NK-92 (cell line): ENCODE data around the gene CRIP2.

Source experiments
- DNase-seq: peaks from one replicate; lab custom pipeline; 2025; ENCODE audit not compliant: unreplicated experiment; lab: John Stamatoyannopoulos, UW

CRIP2 gene

DNA sequence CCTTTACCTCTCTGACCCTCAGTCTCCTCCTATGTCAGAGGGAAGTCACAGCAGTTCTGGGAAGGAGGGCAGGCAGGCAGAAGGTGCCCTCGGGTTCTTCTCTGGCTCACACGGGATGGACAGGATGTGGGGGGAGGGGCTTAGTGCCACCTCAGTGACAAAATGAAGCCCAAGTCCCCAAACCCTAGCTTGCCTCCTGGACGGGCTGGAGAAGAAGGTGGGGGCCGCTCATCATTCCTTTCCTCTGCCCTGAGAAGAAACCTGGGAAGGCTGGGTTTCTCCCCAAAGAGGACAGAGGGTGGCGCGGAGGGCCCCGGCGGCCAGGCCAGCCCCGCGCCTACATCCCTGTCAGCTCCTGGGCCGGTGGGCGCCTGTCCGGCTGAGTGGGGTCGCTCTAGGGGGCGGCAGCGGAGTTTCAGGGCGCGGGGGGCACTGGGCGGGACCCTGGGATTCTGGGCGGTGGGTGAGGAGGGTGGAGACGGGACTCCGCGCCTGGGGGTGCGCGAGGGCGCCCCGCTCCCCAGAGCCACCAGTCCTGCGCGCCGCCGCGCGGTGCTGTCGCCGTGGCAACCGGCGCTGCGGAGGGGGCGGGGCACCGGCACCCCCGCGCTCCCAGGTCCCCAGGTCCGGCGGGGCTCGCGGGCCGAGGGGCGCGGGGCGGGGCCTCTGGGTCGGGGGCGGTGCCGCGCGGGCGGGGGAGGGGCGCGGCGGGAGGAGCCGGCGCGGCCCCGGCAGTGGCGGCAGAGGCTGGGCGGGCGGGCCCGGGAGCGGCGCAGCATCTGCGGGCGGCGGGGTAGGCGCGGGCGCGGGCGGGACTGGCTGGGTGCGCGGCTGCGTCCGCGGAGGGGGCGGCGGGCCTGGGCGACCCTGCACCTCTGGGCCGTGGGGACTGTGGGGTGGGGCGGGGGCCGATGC, 51.5 kb downstream of the CRIP2 start, which contains the start of gene TMEM121:
Gene TMEM121, plus strand, starts transcription at position 723 of the 915 bp plus-strand sequence. CDS start 2,252 bp downstream, outside the sequence.
- DNase-seq = no peak

DNA sequence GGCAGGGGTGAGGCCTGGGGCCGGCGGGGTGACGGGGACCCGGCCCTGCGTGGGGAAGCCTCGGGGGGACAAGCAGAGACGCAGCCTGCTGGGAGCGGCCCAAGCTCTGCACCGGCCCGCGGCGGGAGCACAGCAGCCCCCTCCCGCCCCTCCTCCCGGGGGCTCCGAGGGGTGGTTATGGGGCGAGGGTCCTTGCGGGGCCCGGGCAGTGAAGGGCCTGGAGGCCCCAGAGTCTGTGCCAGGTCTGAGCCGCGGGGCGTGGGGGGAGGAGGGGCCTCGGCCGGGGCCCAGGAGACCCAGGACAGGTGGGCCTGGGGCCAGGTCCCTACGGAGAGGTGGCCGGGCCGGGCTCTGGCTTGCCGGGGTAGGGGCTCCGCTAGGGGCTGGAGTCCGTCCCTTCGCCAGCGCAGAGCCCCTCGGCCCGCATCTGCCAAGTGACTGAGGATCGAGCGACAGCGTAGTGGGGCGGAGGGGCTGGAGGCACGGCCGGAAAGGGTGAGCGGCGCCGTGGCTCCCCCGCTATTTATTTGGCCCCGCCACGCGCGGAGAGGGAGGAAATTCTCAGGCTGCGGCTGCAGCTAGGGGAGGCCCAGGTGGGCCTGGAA, 52.3 kb downstream of the CRIP2 start:
- no peak for DNase-seq

DNA sequence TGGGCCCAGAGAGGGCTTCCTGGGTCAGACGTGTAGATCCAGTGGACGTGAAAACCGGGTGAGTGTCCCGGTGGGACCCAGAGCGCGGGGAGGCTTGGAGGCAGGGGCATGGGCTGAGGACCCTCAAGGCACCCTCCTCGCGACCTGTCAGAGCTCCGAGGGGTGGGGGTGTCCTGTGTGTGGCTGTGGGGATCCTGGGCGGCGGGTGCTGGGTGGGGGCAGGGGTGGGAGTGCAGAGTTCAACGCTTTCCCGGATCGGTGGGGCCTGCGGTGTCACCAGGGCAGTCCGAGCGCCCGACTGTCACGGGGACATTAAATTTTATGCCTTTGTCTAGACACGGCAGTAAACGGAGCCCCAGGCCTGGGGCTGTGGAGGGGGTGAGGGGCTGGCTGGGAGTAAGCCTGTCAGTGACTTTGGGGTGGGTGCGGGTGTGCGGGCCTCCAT, 52.8 kb downstream of the CRIP2 start:
- no peak for DNase-seq

DNA sequence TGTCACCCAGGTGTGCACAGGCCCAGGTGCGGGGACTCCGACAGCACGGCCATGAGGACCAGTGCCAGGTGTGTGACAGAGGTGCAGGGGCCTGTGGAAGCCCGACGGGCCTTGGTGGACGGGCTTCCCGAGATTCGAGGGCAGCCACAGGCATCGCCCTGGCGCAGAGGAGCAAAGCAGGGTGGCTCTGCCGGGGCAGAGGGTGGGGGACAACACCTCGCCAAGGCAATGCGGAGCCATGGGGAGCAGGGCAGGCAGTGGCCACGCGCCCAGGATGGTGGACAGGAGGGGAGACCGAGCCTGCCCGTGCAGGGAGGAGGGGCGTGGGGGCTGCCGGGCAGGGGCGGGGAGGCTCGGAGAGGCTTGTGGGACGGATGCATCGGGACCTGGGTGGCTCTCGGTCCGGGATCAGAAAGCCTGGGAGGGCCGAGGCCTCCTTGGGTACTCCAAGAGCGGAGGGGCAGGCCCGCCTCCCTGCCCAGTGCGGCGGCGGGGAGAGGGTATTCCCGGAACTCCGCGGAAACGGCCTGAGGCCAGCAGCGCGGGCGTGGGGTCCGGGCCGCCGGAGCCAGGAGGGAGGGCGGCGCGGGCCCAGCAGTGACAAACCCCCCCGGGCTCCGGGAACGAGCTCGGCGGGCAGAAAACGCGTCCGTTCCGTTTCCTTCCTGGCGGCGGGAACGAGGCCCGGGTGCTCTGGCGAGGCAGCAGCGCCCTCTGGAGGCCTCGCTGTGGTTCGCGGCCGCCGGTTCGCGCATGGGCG, 53.4 kb downstream of the CRIP2 start:
- no peak for DNase-seq

DNA sequence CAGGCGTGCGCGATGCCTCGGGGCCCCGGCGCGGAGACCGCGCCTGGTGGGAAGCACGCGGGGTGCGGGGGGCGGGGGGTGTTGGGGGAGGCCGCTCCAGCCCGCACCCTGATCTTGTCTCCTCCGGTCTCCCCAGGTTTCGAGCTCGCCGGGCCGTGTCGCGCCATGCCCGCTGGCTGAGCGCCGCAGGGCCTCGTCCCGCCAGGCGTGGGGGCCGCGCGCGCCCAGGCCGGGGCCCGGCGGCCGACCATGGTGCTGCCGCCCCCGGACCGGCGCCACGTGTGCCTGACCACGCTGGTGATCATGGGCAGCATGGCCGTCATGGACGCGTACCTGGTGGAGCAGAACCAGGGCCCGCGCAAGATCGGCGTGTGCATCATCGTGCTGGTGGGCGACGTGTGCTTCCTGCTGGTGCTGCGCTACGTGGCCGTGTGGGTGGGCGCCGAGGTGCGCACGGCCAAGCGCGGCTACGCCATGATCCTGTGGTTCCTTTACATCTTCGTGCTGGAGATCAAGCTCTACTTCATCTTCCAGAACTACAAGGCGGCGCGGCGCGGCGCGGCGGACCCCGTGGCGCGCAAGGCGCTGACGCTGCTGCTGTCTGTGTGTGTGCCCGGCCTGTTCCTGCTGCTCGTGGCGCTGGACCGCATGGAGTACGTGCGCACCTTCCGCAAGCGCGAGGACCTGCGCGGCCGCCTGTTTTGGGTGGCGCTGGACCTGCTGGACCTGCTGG, 54.1 kb downstream of the CRIP2 start:
- no peak for DNase-seq

DNA sequence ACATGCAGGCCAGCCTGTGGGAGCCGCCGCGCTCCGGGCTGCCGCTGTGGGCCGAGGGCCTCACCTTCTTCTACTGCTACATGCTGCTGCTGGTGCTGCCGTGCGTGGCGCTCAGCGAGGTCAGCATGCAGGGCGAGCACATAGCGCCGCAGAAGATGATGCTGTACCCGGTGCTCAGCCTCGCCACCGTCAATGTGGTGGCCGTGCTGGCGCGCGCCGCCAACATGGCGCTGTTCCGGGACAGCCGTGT, 54.6 kb downstream of the CRIP2 start:
- no peak for DNase-seq
